CD14-positive monocyte (primary cell): ENCODE data around the gene PCP4L1. TPM values are rescaled to one million over a fixed set of nuclear protein-coding genes. Genes with fewer than 3 reads are reported as not detected.

ENCODE experiments used
- DNase-seq, 3 donors: peaks; one replicate each; pipeline ENCODE4 v3.0.0-alpha.2; 2011 to 2022
- H2AFZ ChIP-seq: 2 replicates; pipeline ENCODE4 v1.6.0; 2012; ENCODE audit warnings: mild to moderate bottlenecking, low read depth, low read length, inconsistent platforms; ENCODE audit not compliant: insufficient read depth, poor library complexity, severe bottlenecking
- H3K27ac ChIP-seq, 2 donors: 1 replicate in 1 of 2; 2 replicates in 1 of 2; pipeline ENCODE4 v1.5.1; 2012 to 2013; ENCODE audit warnings: low read length in 2 of 2, control low read depth in 1 of 2, inconsistent platforms in 1 of 2, low read depth in 1 of 2, mild to moderate bottlenecking in 1 of 2
- H3K27me3 ChIP-seq, 2 donors: one replicate each; pipeline versions ENCODE4 v1.6.0 to v1.6.1; 2011 to 2013; ENCODE audit warnings: low read length in 2 of 2; ENCODE audit not compliant: control insufficient read depth in 2 of 2, insufficient read depth in 2 of 2
- H3K36me3 ChIP-seq, 2 donors: replicated peaks in 1 of 2; 1 replicate in 1 of 2; 2 replicates in 1 of 2; pipeline versions ENCODE4 v1.5.1 to v1.6.1; 2012 to 2013; ENCODE audit warnings: low read length in 2 of 2, control low read depth in 1 of 2, inconsistent platforms in 1 of 2, mild to moderate bottlenecking in 1 of 2; ENCODE audit not compliant: insufficient read depth in 2 of 2, control insufficient read depth in 1 of 2
- H3K4me1 ChIP-seq, 2 donors: 1 replicate in 1 of 2; 2 replicates in 1 of 2; pipeline versions ENCODE4 v1.5.1 to v1.6.1; 2012 to 2013; ENCODE audit warnings: low read length in 2 of 2, control low read depth in 1 of 2, inconsistent platforms in 1 of 2, mild to moderate bottlenecking in 1 of 2, moderate library complexity in 1 of 2; ENCODE audit not compliant: insufficient read depth in 2 of 2, control insufficient read depth in 1 of 2
- H3K4me2 ChIP-seq: replicated peaks from 2 replicates; pipeline ENCODE3; 2012; ENCODE audit warnings: low read length, moderate library complexity, mild to moderate bottlenecking; ENCODE audit not compliant: poor library complexity, severe bottlenecking; ENCODE audit errors: extremely low read depth
- H3K4me3 ChIP-seq, 3 experiments: fragments of 200-600 bp in 1 of 3; sonication (generic) in 1 of 3; replicated peaks in 1 of 3; 1 replicate in 2 of 3; 2 replicates in 1 of 3; pipeline ENCODE4 v1.5.1; 2011 to 2013; ENCODE audit warnings: low read length in 3 of 3, mild to moderate bottlenecking in 3 of 3, control low read depth in 2 of 3, low read depth in 2 of 3, inconsistent platforms in 1 of 3, moderate library complexity in 1 of 3
- H3K79me2 ChIP-seq: 2 replicates; pipeline ENCODE4 v1.6.0; 2012; ENCODE audit warnings: mild to moderate bottlenecking, control low read depth, inconsistent platforms, low read length, moderate library complexity; ENCODE audit not compliant: insufficient read depth
- H3K9ac ChIP-seq: 2 replicates; pipeline ENCODE4 v1.6.0; 2017; ENCODE audit warnings: low read length, mild to moderate bottlenecking; ENCODE audit not compliant: insufficient read depth, poor library complexity, severe bottlenecking
- H3K9me3 ChIP-seq, 2 donors: replicated peaks in 1 of 2; 1 replicate in 1 of 2; 2 replicates in 1 of 2; pipeline versions ENCODE4 v1.5.1 to v1.6.1; 2012 to 2013; ENCODE audit warnings: low read length in 2 of 2, control low read depth in 1 of 2; ENCODE audit not compliant: control insufficient read depth in 1 of 2, insufficient read depth in 1 of 2
- H4K20me1 ChIP-seq: 2 replicates; pipeline ENCODE4 v1.6.0; 2012; ENCODE audit warnings: mild to moderate bottlenecking, low read length, control low read depth, moderate library complexity; ENCODE audit not compliant: insufficient read depth
- H3K27ac Mint-ChIP-seq, 7 donors: one replicate each; pipeline ENCODE4 v1.8.0; 2020; ENCODE audit warnings: mild to moderate bottlenecking in 7 of 7, mixed read lengths in 7 of 7, moderate library complexity in 6 of 7, inconsistent platforms in 2 of 7
- H3K27me3 Mint-ChIP-seq, 3 donors: one replicate each; pipeline ENCODE4 v1.8.0; 2021 to 2022; ENCODE audit warnings: low read depth in 3 of 3, mild to moderate bottlenecking in 3 of 3, mixed read lengths in 3 of 3, moderate library complexity in 3 of 3, inconsistent platforms in 1 of 3
- H3K36me3 Mint-ChIP-seq, 2 donors: one replicate each; pipeline ENCODE4 v1.8.0; 2020; ENCODE audit warnings: mixed read lengths in 2 of 2, inconsistent platforms in 1 of 2, mild to moderate bottlenecking in 1 of 2
- H3K4me1 Mint-ChIP-seq: one replicate; pipeline ENCODE4 v1.8.0; 2020; ENCODE audit warnings: mild to moderate bottlenecking, mixed read lengths
- H3K4me3 Mint-ChIP-seq, 2 donors: one replicate each; pipeline ENCODE4 v1.8.0; 2020; ENCODE audit warnings: mild to moderate bottlenecking in 2 of 2, mixed read lengths in 2 of 2, moderate library complexity in 1 of 2
- H3K9me3 Mint-ChIP-seq, 7 donors: one replicate each; pipeline ENCODE4 v1.8.0; 2020 to 2022; ENCODE audit warnings: mixed read lengths in 7 of 7, mild to moderate bottlenecking in 6 of 7, moderate library complexity in 6 of 7, inconsistent platforms in 2 of 7
- CTCF ChIP-seq: fragments of 200-600 bp; IDR thresholded peaks from one replicate; pipeline ENCODE4 v1.8.0; 2022; ENCODE audit warnings: antibody characterized with exemption, mild to moderate bottlenecking
- WGBS: methylation state at CpG from one replicate; pipeline ENCODE4 v1.1.5; 2013; ENCODE audit warnings: missing lambda C conversion rate; ENCODE audit not compliant: insufficient coverage; 5-methylcytosine and 5-hydroxymethylcytosine counted together
- intact Hi-C, 2 donors: fragments of 100-400 bp; cut with micrococcal nuclease; formaldehyde crosslinking; loops; one replicate each; pipeline versions ENCODE4 v1.15.0 to v1.15.1; 2023
- polyA plus RNA-seq, 3 donors: library from polyadenylated mRNA; depleted of rRNA in 1 of 3; unstranded in 2 of 3; stranded (reverse) in 1 of 3; fragments of 300-500 nt in 2 of 3; fragments of >200 nt in 1 of 3; fragmentation: Illumina TruSeq in 2 of 3; gene quantifications; 1 replicate in 2 of 3; 2 replicates in 1 of 3; pipeline ENCODE4 v1.2.3, GENCODE V29; 2012 to 2021

PCP4L1 gene
- polyA plus RNA-seq, 3 donors: not detected

- 18% methylated on average over 11 of the region's 15 CpGs for WGBS
- Histone ChIP-seq H3K4me3 (peak overlapping the region; percentile 50 to 79 (median 63)), H3K4me1 (peaks cover 32 to 45% of the 10 kb centered on the region in 2 donors), H3K9me3 (no peaks in the 10 kb centered on the region), H3K9ac (no peak overlapping the region), H3K79me2 (peaks cover 9% of the 10 kb centered on the region), H4K20me1 (peaks cover 26% of the 10 kb centered on the region), H2AFZ (peak overlapping the region; percentile 37), H3K4me2 (peak overlapping the region; percentile 83), H3K27ac (peak overlapping the region in 1 of 2 donors; percentile 39), H3K36me3 (peaks cover 25 to 55% of the 10 kb centered on the region in 2 donors), H3K27me3 (no peaks in the 10 kb centered on the region)
- Mint-ChIP-seq H3K4me3 (peak overlapping the region; percentile 95 to 98), H3K4me1 (peaks cover 60% of the 10 kb centered on the region), H3K9me3 (peaks cover 0 to 2% (median 0%) of the 10 kb centered on the region in 7 donors), H3K27ac (peak overlapping the region; percentile 88 to 99 (median 97)), H3K27me3 (peaks cover 0 to 5% (median 1%) of the 10 kb centered on the region in 3 donors), H3K36me3 (peaks cover 50 to 54% of the 10 kb centered on the region in 2 donors)
- TF ChIP-seq CTCF: no peak
- intact Hi-C loops: loop anchor here in 1 of 2 donors (5.0 kb wide), 2 partner anchors 86 to 156 kb away; partner anchors contain the start of gene SDHC
- DNase-seq: no peak
Measured at GRCh38 chr1:161226320-161226711, 32.2 kb upstream of the PCP4L1 start.

GRCh38 chr1:161226759-161227158, 31.8 kb upstream of the PCP4L1 start:
- H3K4me3 ChIP-seq: peak overlapping the region in 1 of 3 experiments; percentile 79

More at GRCh38 chr1:161226759-161227158, 31.8 kb upstream of the PCP4L1 start:
- no peak overlapping the region for H3K9ac ChIP-seq
- no peak for DNase-seq
- peaks cover 32 to 45% of the 10 kb centered on the region in 2 donors for H3K4me1 ChIP-seq
- peak overlapping the region in 5 of 7 donors; percentile 77 to 99 (median 92) for H3K27ac Mint-ChIP-seq
- no peak overlapping the region for H2AFZ ChIP-seq
- H3K4me2 ChIP-seq: peak overlapping the region; percentile 83
- WGBS: 90% methylated on average over 2 of the region's 3 CpGs
- no peaks in the 10 kb centered on the region for H3K9me3 ChIP-seq
- intact Hi-C loops: loop anchor here in 1 of 2 donors (5.0 kb wide), 2 partner anchors 86 to 156 kb away; partner anchors contain the start of gene SDHC
- peak overlapping the region; percentile 95 to 98 for H3K4me3 Mint-ChIP-seq
- H3K27me3 Mint-ChIP-seq: peaks cover 0 to 5% (median 1%) of the 10 kb centered on the region in 3 donors
- peaks cover 23% of the 10 kb centered on the region for H4K20me1 ChIP-seq
- H3K27ac ChIP-seq: no peak overlapping the region
- peaks cover 0 to 2% (median 0%) of the 10 kb centered on the region in 7 donors for H3K9me3 Mint-ChIP-seq
- TF ChIP-seq CTCF: no peak
- peaks cover 60% of the 10 kb centered on the region for H3K4me1 Mint-ChIP-seq
- peaks cover 9% of the 10 kb centered on the region for H3K79me2 ChIP-seq
- H3K36me3 Mint-ChIP-seq: peaks cover 50 to 54% of the 10 kb centered on the region in 2 donors
- no peaks in the 10 kb centered on the region for H3K27me3 ChIP-seq
- peaks cover 25 to 55% of the 10 kb centered on the region in 2 donors for H3K36me3 ChIP-seq
